Ureter (tissue), 1 donor: ENCODE measurements around the gene HS3ST4. TPM values are rescaled to one million over a fixed set of nuclear protein-coding genes. Genes with fewer than 3 reads are reported as not detected.

Experiments
- DNase-seq: peaks from one replicate; pipeline ENCODE4 v3.0.0-alpha.2; 2020; ENCODE audit warnings: low spot score
- total RNA-seq: library from RNA; stranded (reverse); gene quantifications from one replicate; pipeline ENCODE4 v1.2.4, GENCODE V29; 2023
- donor health status: DM: yes; HTN: yes; CAD: no.

HS3ST4 gene
- total RNA-seq: not detected

GRCh38 chr16:25691519-25692091, at the start of gene HS3ST4:
Gene HS3ST4 (plus strand): TSS chr16:25691959.
- no peak for DNase-seq

GRCh38 chr16:25643633-25644032, 48.1 kb upstream of the HS3ST4 start:
- no peak for DNase-seq

GRCh38 chr16:25656639-25657038, 35.1 kb upstream of the HS3ST4 start:
- no peak for DNase-seq

GRCh38 chr16:25676820-25677219, 14.9 kb upstream of the HS3ST4 start:
- DNase-seq: no peak

- no peak for DNase-seq
Measured at GRCh38 chr16:25679511-25679910, 12.2 kb upstream of the HS3ST4 start.

- no peak for DNase-seq
Measured at GRCh38 chr16:25689137-25689836, 2.5 kb upstream of the HS3ST4 start.

GRCh38 chr16:25690552-25691143, 1.1 kb upstream of the HS3ST4 start:
- no peak for DNase-seq

- no peak for DNase-seq
Measured at GRCh38 chr16:25692351-25692741, 587 bp downstream of the HS3ST4 start.

- no peak for DNase-seq
Measured at GRCh38 chr16:25692742-25693508, 1.2 kb downstream of the HS3ST4 start.

GRCh38 chr16:25693631-25694030, 1.9 kb downstream of the HS3ST4 start:
- no peak for DNase-seq

GRCh38 chr16:25699069-25699468, 7.3 kb downstream of the HS3ST4 start:
- no peak for DNase-seq

- no peak for DNase-seq
Measured at GRCh38 chr16:25700547-25700946, 8.8 kb downstream of the HS3ST4 start.

- no peak for DNase-seq
Measured at GRCh38 chr16:25707553-25707952, 15.8 kb downstream of the HS3ST4 start.

GRCh38 chr16:25707982-25708583, 16.3 kb downstream of the HS3ST4 start:
- DNase-seq: no peak

- DNase-seq: no peak
Measured at GRCh38 chr16:25709213-25709612, 17.5 kb downstream of the HS3ST4 start.

GRCh38 chr16:25713785-25714570, 22.2 kb downstream of the HS3ST4 start:
- DNase-seq: no peak

- DNase-seq: no peak
Measured at GRCh38 chr16:25716186-25716585, 24.4 kb downstream of the HS3ST4 start.

GRCh38 chr16:25721439-25721838, 29.7 kb downstream of the HS3ST4 start:
- no peak for DNase-seq

- DNase-seq: no peak
Measured at GRCh38 chr16:25726430-25727098, 34.8 kb downstream of the HS3ST4 start.

GRCh38 chr16:25729188-25729915, 37.6 kb downstream of the HS3ST4 start:
- no peak for DNase-seq
